Testis (tissue), 3 donors: ENCODE results near the gene GLG1. TPM values are rescaled to one million over a fixed set of nuclear protein-coding genes. Genes with fewer than 3 reads are reported as not detected.
"Not testable (repeated sequence)": the region's sequence is repeated elsewhere in the genome, so short reads cannot be mapped to it uniquely, and the experiment has no call there.

Source experiments
- DNase-seq: peaks from one replicate; pipeline ENCODE4 v3.0.0-alpha.2; 2019
- H3K27ac ChIP-seq, 2 donors: fragments of 200-600 bp; sonication (generic); one replicate each; pipeline ENCODE4 v1.5.1; 2019
- H3K27me3 ChIP-seq: fragments of 200-600 bp; sonication (generic); one replicate; pipeline ENCODE4 v1.5.1; 2019
- H3K36me3 ChIP-seq: fragments of 200-600 bp; sonication (generic); one replicate; pipeline ENCODE4 v1.5.1; 2017; ENCODE audit warnings: low read depth; ENCODE audit errors: missing control alignments
- H3K4me1 ChIP-seq: fragments of 200-600 bp; sonication (generic); one replicate; pipeline ENCODE4 v1.5.1; 2019
- H3K4me3 ChIP-seq, 2 donors: fragments of 200-600 bp; sonication (generic); one replicate each; pipeline ENCODE4 v1.5.1; 2017 to 2019
- H3K9me3 ChIP-seq: fragments of 200-600 bp; sonication (generic); one replicate; pipeline ENCODE4 v1.5.1; 2017
- CTCF ChIP-seq, 3 experiments: fragments of 450-650 bp in 2 of 3; fragments of 200-600 bp in 1 of 3; sonication (generic) in 1 of 3; IDR thresholded peaks; one replicate each; pipeline ENCODE4 v1.5.1; 2016 to 2019; ENCODE audit warnings: antibody characterized with exemption in 3 of 3, mild to moderate bottlenecking in 2 of 3, moderate library complexity in 1 of 3
- POLR2A ChIP-seq: fragments of 450-650 bp; IDR thresholded peaks from one replicate; pipeline ENCODE4 v1.6.1; 2017; ENCODE audit warnings: antibody characterized with exemption, mild to moderate bottlenecking, moderate library complexity
- WGBS, 2 donors: methylation state at CpG; one replicate each; pipeline ENCODE4 v1.1.5; 2018; 5-methylcytosine and 5-hydroxymethylcytosine counted together
- intact Hi-C: fragments of 100-400 bp; cut with DNase I; formaldehyde crosslinking; loops from one replicate; pipeline ENCODE4 v1.15.1; 2023; ENCODE audit warnings: low total_unique reads
- polyA plus RNA-seq: library from polyadenylated mRNA; stranded (reverse); fragments of 350-450 nt; fragmentation: Illumina TruSeq; extraction: RNeasy Lipid Tissue Mini Kit (QIAGEN cat#74804); gene quantifications from one replicate; pipeline ENCODE4 v1.2.3, GENCODE V29; 2014; ENCODE audit warnings: low read depth, low replicate concordance; ENCODE audit not compliant: insufficient read depth
- total RNA-seq, 2 donors: library from RNA; depleted of rRNA; stranded (reverse); fragments of >200 nt; gene quantifications; one replicate each; pipeline ENCODE4 v1.2.3, GENCODE V29; 2016

GLG1 gene
- total and polyA plus RNA-seq, 3 donors from 2014 or later, result 151 to 268 (median 206) TPM

- Histone ChIP-seq H3K4me3 (no peak overlapping the region), H3K36me3 (no peaks in the 10 kb centered on the region), H3K9me3 (no peaks in the 10 kb centered on the region), H3K4me1 (no peaks in the 10 kb centered on the region), H3K27me3 (no peaks in the 10 kb centered on the region), H3K27ac (no peak overlapping the region)
- TF ChIP-seq CTCF (IDR thresholded peaks at IDR 0.05) (no peak), POLR2A (no peak)
- intact Hi-C loops, result no loop called here
- 75 to 89% methylated on average over 7 of the region's 7 CpGs for WGBS, 2 donors
- DNase-seq, result no peak
Measured at GRCh38 chr16:74439685-74440084, 167.2 kb downstream of the GLG1 start.

DNA sequence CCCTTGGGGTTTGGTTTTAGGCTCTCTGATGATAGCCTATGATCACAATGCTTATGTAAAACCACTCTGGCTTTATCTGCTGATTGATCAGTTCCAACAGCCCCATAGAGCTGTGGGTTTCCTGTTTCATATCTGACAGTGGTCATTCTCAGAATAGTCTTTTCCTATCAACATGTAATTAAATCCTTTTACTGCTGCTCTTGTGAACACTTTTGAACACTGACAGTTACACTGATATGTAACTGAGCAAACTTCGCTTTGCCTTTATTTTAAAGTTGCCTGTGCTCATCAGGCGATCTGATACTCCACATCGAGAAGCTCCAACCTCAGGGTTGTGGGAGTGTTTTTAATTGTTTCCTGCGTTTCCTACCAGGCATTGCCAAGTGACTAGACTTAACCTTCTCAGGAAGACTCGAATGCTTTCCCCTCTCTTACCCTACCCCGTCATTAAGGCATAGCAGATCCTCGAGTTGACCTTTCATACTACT lies 168.4 kb downstream of the GLG1 start:
- no peaks in the 10 kb centered on the region for H3K36me3 ChIP-seq
- no peak for DNase-seq
- intact Hi-C loops, result no loop called here
- no peaks in the 10 kb centered on the region for H3K9me3 ChIP-seq
- H3K4me3 ChIP-seq, result no peak overlapping the region
- H3K27me3 ChIP-seq, result no peaks in the 10 kb centered on the region
- WGBS, 2 donors, result 65 to 70% methylated on average over 7 of the region's 7 CpGs
- no peak overlapping the region for H3K27ac ChIP-seq
- TF ChIP-seq CTCF (IDR thresholded peaks at IDR 0.05) (no peak), POLR2A (no peak)
- H3K4me1 ChIP-seq, result no peaks in the 10 kb centered on the region

DNA sequence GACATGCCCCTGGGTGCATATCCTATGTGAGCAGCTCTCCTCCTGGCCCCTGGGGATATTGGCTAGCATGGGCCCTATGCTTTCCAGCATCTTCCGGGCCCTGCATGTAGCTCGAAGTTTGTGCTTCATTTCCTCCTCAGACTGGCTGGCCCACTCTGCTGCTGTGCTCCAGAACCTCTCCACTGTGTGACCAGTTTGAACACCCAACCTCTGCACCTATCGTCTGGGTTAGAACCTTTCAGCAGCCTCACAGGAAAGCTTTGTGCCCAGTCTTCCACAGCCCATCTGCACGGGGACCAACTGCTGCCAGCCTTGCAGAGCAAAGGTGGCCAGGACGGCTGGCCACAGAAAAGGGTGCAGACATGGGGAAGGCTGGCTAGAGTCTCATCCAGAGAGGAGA lies 175.4 kb downstream of the GLG1 start:
- no peak for TF ChIP-seq POLR2A
- no peak for TF ChIP-seq CTCF (IDR thresholded peaks at IDR 0.05)
- Histone ChIP-seq H3K4me3 (no peak overlapping the region), H3K27me3 (no peaks in the 10 kb centered on the region), H3K4me1 (no peaks in the 10 kb centered on the region), H3K9me3 (no peaks in the 10 kb centered on the region), H3K36me3 (no peaks in the 10 kb centered on the region), H3K27ac (no peak overlapping the region)
- intact Hi-C loops, result no loop called here
- DNase-seq, result no peak
- WGBS, 2 donors, result 72 to 84% methylated on average over 3 to 5 of the region's 5 CpGs

- H3K4me3 ChIP-seq, H3K9me3 ChIP-seq, intact Hi-C loops, H3K27me3 ChIP-seq, H3K36me3 ChIP-seq, H3K4me1 ChIP-seq, H3K27ac ChIP-seq: not testable (repeated sequence)
- 32 to 40% methylated on average over 10 to 13 of the region's 13 CpGs for WGBS, 2 donors
- DNase-seq, result peak; percentile 75
- peak; percentile 72 to 85 (median 78) for TF ChIP-seq CTCF (IDR thresholded peaks at IDR 0.05)
Measured at GRCh38 chr16:74430036-74430712, 176.7 kb downstream of the GLG1 start.

- H3K4me1 ChIP-seq, H3K36me3 ChIP-seq, H3K9me3 ChIP-seq, H3K27ac ChIP-seq, H3K27me3 ChIP-seq, H3K4me3 ChIP-seq, DNase-seq, intact Hi-C loops: not testable (repeated sequence)
- WGBS, 2 donors, result no CpG with 5 or more reads among the region's 8 CpGs
Measured at GRCh38 chr16:74428493-74428892, 178.4 kb downstream of the GLG1 start.

DNA sequence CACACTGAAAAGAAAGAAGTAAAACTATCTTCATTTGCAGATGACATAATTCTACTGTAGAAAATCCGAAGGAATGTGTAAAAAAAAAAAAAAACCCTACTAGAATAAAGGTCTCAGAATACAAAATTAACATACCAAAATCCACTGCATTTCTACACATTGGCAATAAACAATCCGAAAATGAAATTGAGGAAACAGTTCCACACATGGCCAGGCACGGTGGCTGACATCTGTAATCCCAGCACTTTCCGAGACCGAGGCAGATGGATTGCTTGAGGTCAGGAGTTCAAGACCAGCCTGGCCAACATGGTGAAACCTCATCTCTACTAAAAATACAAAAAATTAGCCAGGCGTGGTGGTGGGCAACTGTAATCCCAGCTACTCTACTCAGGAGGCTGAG lies 181.2 kb downstream of the GLG1 start:
- H3K27me3 ChIP-seq, intact Hi-C loops, H3K4me3 ChIP-seq, H3K4me1 ChIP-seq, H3K27ac ChIP-seq, DNase-seq, H3K9me3 ChIP-seq, H3K36me3 ChIP-seq: not testable (repeated sequence)
- WGBS, 2 donors, result 69 to 70% methylated on average over 6 of the region's 6 CpGs

GRCh38 chr16:74423721-74424120 lies 183.2 kb downstream of the GLG1 start:
- H3K36me3 ChIP-seq, H3K4me3 ChIP-seq, DNase-seq, H3K4me1 ChIP-seq, H3K27me3 ChIP-seq, H3K27ac ChIP-seq, intact Hi-C loops, H3K9me3 ChIP-seq: not testable (repeated sequence)
- WGBS, 2 donors, result 66 to 92% methylated on average over 4 of the region's 4 CpGs

GRCh38 chr16:74422086-74422485 lies 184.8 kb downstream of the GLG1 start:
- H3K4me1 ChIP-seq, H3K9me3 ChIP-seq, DNase-seq, H3K36me3 ChIP-seq, intact Hi-C loops, H3K4me3 ChIP-seq, H3K27me3 ChIP-seq, H3K27ac ChIP-seq: not testable (repeated sequence)
- 89% methylated on average over 5 to 11 of the region's 17 CpGs for WGBS, 2 donors
